ENCODE measurements around the gene IGF1R.

Gene IGF1R

DNA sequence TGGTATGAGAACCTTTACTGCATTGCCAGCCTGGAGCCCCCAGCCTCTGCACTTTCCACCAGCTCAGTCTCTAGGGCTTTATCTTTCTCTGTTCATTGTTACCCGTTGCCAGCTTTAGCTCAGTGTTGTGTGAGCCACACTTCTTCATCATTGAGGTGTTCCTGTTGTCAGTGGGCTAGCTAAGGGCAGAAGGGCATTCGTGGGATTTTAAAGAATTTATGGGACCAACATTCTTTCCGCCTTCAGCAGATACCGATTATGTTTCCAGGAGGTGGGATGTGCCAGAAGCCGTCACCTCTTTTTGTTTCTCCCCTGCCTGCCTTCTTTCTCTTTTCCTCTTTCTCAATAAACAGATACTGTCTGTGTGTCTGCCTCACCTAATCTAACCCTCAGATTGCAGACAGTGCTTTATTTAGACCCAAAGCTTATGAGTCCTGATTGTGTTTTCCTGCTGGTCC, 294.7 kb downstream of the IGF1R start:
- no peak for DNase-seq (ENCODE audit: low read depth in 2 of 2)

DNA sequence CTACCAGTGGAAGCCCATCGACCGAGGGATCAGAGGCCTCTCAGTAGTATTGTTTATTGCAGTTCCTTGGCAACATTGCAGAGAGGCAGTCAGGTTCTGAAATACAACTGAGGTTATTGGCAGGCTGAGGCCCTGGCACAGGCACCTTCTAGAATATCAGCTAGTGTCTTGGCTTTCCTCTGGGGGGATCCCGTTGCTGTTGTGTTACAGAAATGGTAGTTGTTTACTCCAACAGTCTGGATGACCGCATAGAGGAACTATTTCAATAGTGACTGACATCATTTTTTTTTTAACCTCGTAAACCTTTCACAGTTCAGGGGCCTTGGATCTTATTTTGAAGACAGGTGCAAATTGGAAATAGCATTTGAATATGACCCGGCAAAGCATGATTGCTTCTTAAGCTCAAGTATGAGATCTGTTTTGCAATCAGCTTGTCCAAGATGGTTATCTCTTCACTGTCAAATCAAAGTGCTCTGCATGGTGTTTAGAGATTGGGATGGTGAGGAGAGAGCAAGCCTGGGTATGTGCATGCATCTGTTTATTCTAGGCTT, 295.3 kb downstream of the IGF1R start:
- no peak for DNase-seq (ENCODE audit: low read depth in 2 of 2)

DNA sequence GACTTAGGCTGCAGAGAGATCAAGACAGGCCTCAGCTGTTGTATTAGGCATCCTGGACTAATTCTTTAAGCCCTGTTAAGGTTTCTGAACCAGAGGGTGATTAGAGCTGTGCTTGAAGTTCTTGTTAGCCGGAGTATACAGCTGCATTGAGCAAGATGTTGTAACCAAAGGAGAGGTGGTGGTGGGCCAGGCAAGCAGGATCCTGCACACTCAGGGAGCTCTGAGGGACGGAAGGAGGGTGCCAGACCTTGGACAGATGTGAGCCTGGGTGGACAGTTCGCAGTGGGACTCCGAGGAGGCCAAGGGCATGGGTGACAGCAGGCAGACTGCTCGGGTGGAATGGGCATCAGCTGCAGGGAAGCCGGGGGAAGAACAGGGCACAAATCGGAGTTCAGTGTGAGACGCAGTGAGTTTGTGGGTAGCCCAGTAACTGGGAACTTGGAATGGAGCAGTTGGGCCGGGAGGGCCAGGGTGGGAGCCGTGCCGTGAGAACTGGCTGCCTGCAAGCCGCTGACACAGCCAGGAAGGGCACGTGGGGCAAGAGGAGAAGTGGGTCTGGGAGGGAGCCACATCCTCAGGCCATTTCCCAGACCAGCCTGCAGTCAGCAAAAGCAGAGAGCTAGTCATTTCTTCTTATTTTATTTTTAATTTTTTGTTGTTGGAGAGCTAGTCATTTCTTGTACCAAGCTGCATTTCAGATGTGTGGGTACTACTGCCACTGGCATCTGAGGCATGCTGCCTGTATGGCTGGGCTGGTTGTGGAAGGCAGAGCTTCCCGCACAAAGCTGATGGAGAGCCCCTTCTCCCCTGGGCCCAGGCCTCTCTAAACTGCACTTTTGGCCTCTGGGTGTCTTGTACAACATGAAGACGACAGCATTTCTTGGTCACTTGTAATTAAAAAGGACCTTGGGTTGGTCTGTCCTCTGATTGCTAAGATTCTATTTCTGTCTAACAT, 298.2 kb downstream of the IGF1R start:
- DNase-seq (ENCODE audit: low read depth in 2 of 2), result no peak

DNA sequence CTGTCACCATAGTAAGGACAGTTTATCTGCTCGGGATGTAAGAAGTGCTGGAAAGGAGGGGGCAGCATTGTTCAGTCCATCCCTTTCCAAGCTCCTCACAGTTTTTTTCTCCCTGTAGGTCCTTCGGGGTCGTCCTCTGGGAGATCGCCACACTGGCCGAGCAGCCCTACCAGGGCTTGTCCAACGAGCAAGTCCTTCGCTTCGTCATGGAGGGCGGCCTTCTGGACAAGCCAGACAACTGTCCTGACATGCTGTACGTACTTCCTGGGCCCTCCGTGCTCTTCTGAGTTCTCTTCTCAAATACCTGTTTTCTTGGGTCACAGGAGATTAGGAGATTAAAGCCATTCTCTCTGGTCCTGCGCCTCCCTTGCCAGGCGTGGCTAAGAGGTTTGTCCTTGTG, 300.1 kb downstream of the IGF1R start:
- no peak for DNase-seq (ENCODE audit: low read depth in 2 of 2)

DNA sequence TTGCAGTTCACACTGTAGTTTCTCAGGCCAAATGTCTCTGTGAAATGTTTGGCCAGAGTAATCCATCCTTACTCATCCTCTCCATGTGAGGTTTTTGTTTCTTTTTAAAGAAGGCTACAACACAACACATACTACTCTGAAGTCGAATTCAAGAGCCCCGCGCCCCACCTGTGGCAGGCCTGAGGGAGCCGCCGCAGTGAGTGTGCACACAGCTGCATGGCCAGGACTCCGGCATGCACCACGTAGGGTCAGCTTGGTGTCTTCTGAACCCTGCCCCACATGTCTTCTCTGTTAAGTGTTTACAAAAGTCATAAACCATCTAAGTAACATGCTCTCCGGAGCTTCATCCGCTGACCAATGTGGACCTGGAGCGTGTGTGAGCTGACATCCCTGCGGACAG, 300.6 kb downstream of the IGF1R start:
- DNase-seq (ENCODE audit: low read depth in 2 of 2), result no peak

DNA sequence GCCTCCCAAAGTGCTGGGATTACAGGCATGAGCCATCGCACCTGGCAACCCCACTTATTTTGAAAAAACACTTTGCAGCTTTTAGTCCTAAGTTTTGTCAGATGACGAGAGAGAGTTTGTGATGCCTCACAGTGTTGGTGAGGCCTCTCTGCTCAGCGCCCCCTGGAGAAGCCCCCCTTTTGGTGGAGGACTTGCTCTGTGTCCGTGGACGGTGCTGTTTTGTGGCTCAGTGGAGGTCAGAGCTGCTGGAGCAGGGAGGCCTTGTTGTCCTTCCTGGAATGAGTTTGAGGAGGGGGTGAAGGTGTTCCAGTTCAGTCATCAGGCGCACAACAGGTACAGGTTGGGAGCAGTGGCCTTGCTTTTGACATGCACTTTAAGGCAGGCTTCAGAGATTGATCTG, 301.3 kb downstream of the IGF1R start:
- DNase-seq (ENCODE audit: low read depth in 2 of 2), result no peak

DNA sequence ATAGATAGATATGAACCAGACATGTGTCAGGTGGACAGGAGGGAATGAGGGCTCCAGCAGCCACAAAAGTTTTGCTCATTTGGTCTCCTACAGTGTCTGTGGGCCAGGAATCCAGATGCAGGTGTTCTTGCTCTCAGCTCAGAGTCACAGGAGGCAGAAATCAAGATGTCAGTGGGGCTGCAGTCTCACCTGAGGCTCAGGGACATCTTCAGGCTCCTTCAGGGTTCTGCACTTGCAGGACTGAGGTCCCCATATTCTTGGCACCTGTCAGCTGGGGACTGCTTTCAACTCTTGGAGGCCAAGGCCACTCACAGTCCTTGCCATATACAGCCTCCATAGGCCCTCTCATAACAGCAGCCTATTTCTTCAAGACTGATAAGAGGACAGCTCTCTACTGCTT, 301.9 kb downstream of the IGF1R start:
- no peak for DNase-seq (ENCODE audit: low read depth in 2 of 2)

DNA sequence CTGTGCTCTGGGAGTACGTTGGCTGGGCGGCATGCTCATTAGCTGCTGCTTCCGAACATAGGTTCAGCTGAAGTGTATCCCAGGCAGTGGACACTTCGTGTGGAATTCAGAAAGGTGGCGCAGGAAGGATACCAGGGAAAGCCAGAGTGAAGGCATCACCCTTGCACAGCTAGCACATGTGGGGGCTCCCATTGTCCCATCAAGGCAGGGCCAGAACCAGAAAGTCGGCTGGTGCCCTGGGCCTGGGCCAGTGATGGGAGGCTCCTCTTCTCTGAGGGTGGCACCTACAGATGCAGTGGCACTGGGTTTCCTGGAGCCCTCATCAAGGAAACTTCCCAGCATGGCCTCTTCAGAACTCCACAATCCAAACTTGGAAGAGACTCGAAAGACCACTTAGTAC, 302.7 kb downstream of the IGF1R start:
- no peak for DNase-seq (ENCODE audit: low read depth in 2 of 2)

DNA sequence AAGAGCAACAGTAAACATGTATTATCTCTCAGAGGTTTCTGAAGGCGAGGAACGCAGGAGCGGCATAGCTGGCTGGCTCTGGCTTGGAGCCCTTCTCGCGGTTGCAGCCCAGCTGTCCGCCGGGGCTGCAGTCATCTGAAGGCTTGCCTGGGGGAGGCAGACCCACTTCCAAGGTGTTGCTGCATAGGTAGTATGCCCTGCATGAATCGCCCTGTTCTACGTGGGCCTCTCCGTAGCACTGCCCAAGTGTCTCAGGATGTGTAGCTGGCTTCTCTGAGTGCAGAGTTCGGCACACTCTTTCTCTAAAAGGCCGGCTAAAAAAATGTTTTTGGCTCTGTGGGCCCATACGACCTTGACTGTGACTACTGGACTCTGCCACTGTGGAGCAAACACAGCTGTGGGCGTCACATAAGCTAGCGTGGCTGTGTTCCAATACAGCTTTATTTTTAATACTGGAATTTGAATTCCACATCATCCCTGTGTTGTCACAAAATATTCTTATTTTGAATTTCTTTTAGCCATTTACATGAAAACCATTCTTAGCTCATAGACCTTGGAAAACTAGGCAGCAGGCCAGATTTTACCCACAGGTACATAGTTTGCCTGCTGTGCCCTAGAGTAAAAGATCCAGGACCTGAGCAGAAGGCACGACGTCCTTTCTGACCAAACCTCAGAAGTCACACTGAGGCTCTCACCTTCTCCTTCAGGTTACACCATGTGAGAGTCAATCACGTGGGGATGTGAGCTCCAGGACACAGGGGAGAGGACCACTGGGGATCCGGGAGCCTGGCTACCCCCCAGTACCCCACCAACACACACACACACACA, 303.4 kb downstream of the IGF1R start:
- no peak for DNase-seq (ENCODE audit: low read depth in 2 of 2)

DNA sequence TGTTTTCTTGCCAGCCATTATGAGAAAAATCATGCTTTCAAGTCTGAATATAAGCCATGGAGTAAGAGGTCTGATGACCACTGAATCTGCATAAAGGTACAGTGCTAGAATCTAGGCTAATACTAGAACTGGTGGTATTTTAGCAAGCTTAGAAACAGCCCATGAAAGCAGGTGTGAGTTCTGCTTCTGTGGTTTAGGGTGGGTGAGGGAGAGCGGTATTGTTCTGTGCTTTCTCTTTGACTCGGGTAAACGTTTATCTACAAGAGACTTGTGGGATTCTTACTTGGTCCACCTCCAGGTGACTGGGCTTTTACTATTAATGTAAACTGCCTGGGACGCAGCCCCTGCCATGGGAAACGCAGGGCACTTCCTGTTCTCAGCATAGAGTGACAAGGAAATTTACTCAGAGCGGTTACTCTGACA, 304.1 kb downstream of the IGF1R start:
- DNase-seq (ENCODE audit: low read depth in 2 of 2), result no peak

DNA sequence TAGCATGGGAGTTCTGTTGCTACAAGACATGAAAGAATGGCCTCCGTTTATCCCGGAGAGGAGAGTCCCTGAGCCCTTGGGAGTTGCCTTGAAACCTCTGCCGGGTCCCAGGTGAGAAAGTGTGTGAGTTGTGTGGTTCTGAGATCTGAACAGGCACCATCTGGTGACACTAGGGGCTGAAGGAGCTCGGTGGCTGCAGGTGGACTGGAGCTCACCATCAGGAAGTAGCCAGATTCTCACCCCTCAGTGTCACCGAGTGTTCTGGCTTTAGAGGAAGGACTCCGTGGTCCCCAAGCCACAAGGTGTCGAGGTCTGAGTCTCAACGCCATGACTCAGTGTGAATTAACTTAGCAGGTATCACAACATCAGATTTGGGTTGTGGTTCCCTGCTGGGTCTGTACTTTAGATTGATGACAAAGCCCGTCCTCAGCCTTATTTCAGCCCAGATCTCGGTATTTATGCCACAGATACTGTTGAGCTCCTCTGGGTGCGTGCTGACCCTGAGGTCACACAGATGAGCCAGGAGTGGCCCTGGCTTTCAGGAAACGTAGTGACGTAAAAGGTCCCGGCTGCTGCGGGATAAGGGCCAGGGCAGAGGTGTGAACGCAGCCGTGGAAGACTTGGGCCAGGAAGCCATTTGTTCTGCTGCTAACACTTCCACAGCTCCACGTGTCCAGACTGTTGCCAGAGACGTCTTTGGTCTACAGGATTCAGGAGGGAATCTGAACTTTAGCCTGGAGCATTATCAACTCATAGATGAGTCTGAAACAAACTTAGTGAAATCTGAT, 304.9 kb downstream of the IGF1R start:
- DNase-seq (ENCODE audit: low read depth in 2 of 2), result peak; percentile 5 to 19

DNA sequence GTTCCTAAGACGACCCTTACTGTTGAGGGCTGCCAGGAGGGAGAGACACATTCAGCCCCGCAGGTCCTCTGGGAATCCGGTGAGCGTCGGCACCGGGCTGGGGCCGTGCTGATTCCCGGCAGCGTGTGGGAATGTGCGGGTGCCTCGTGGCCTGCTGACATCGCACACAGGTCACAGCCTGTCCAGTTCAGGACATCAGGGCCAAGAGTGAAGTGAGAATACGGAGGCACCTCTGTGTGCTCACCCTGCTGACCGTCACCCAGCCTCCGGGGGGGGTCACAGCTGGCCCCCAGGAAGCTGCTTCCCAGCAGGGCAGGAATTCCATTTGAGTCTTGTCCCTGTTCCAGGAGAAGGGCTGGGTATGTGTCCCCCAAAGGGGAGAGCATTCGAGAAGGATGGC, 305.6 kb downstream of the IGF1R start:
- no peak for DNase-seq (ENCODE audit: low read depth in 2 of 2)

DNA sequence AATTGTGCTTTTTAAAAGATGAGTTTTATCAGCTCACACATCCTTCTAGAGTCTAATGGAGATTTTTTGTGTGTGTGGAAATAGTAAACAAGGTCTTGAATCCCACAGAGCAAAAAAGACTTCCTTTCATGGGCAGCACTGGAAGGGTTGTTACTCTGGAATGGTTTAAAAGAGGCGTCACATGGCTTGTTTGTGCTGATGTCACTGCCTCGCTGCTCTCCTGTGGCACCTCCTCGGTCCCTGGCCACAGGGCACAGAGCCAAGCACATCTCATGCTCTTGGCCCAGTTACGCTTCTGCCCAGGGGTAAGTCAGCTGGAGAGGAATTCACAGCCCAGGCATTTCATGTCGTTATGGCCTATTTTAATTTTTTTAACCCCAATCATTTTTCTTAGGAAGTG, 306.1 kb downstream of the IGF1R start:
- no peak for DNase-seq (ENCODE audit: low read depth in 2 of 2)

DNA sequence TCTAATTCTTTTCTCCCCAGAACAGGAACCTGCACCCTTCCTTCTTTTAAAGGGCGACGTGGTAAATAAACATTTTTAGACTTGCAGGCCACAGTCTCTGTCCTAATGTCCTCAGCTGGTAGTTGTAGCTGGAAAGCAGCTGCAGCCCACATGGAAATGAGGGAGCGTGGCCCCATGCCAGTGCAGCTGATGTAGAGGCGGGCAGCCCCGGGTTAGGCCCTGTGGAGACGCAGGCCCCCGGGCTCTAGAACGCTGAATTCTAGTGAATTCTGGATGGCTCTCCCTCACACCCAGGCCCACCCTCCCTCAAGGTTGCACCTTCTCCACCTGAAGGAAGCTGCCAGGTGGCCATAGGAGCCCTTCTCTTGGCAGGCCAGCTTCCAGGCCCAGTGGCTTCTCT, 307.0 kb downstream of the IGF1R start:
- DNase-seq (ENCODE audit: low read depth in 2 of 2), result no peak

DNA sequence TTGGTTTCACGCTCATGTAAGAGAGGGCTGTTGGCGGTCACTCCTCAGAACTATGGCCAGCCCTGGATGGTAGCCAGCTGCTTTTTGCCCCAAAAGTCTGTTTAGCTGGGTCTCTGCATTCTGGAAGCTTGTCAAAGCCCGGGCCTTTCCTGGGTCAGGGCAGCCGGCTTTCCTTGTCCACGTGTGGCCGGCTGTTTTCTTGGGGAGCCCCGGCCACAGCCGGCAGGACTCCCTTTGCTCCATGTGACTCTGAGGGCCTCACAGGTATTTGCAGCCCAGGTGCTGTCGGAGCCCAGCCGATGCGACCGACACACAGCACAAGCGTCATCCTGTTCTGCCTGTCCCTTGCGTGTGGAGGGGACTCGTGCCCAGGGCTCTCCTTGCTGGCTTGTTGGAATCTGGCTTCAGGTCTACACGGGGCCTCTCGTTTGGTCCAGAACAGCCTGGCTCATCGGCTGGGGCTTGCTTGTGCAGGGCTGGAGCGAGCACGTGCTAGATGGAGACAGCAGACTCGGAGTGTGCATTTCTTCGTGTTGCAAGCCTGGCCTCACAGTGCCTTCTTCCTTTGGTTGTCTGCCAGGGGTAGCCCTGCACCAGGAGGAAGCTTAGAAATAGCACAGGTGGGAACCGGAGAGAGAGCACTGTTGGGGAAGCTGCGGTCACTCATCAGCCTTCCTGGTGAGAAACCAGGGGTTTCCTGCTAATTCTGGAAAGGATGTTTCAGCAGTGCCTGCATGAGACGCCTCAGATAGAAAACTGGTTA, 307.8 kb downstream of the IGF1R start:
- no peak for DNase-seq (ENCODE audit: low read depth in 2 of 2)

DNA sequence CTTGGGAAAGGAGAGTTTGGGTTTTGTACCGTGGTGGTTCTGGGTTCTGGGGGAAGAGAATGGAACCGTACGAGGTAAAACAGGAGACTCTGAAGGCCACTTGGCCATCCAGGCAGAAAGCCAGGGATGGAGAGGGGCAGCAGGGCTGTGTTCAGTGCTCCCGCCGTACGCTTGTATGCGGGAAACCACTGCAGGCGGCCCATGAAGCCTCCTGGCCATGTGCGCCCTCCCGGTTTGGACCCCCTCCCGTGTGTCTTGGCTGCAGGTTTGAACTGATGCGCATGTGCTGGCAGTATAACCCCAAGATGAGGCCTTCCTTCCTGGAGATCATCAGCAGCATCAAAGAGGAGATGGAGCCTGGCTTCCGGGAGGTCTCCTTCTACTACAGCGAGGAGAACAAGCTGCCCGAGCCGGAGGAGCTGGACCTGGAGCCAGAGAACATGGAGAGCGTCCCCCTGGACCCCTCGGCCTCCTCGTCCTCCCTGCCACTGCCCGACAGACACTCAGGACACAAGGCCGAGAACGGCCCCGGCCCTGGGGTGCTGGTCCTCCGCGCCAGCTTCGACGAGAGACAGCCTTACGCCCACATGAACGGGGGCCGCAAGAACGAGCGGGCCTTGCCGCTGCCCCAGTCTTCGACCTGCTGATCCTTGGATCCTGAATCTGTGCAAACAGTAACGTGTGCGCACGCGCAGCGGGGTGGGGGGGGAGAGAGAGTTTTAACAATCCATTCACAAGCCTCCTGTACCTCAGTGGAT, 308.6 kb downstream of the IGF1R start:
- DNase-seq (ENCODE audit: low read depth in 2 of 2), result no peak

DNA sequence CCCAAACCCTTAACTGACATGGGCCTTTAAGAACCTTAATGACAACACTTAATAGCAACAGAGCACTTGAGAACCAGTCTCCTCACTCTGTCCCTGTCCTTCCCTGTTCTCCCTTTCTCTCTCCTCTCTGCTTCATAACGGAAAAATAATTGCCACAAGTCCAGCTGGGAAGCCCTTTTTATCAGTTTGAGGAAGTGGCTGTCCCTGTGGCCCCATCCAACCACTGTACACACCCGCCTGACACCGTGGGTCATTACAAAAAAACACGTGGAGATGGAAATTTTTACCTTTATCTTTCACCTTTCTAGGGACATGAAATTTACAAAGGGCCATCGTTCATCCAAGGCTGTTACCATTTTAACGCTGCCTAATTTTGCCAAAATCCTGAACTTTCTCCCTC, 309.3 kb downstream of the IGF1R start:
- DNase-seq (ENCODE audit: low read depth in 2 of 2), result no peak

DNA sequence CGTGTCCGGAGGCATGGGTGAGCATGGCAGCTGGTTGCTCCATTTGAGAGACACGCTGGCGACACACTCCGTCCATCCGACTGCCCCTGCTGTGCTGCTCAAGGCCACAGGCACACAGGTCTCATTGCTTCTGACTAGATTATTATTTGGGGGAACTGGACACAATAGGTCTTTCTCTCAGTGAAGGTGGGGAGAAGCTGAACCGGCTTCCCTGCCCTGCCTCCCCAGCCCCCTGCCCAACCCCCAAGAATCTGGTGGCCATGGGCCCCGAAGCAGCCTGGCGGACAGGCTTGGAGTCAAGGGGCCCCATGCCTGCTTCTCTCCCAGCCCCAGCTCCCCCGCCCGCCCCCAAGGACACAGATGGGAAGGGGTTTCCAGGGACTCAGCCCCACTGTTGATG, 309.7 kb downstream of the IGF1R start:
- DNase-seq (ENCODE audit: low read depth in 2 of 2), result no peak

DNA sequence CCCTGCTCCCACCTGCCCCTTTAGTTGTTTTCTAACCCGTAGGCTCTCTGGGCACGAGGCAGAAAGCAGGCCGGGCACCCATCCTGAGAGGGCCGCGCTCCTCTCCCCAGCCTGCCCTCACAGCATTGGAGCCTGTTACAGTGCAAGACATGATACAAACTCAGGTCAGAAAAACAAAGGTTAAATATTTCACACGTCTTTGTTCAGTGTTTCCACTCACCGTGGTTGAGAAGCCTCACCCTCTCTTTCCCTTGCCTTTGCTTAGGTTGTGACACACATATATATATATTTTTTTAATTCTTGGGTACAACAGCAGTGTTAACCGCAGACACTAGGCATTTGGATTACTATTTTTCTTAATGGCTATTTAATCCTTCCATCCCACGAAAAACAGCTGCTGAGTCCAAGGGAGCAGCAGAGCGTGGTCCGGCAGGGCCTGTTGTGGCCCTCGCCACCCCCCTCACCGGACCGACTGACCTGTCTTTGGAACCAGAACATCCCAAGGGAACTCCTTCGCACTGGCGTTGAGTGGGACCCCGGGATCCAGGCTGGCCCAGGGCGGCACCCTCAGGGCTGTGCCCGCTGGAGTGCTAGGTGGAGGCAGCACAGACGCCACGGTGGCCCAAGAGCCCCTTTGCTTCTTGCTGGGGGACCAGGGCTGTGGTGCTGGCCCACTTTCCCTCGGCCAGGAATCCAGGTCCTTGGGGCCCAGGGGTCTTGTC, 310.7 kb downstream of the IGF1R start:
- DNase-seq (ENCODE audit: low read depth in 2 of 2), result no peak

DNA sequence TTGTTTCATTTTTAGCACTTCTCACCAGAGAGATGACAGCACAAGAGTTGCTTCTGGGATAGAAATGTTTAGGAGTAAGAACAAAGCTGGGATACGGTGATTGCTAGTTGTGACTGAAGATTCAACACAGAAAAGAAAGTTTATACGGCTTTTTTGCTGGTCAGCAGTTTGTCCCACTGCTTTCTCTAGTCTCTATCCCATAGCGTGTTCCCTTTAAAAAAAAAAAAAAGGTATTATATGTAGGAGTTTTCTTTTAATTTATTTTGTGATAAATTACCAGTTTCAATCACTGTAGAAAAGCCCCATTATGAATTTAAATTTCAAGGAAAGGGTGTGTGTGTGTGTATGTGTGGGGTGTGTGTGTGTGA, 311.3 kb downstream of the IGF1R start:
- no peak for DNase-seq (ENCODE audit: low read depth in 2 of 2)

Measured in stimulated activated CD4-positive, alpha-beta T cell treated with anti-CD3 and anti-CD28 coated beads, Interleukin-4, amount 100 ng/mL, for 48 hours (primary cell).